Measurements from ENCODE around the gene SNORC. TPM values are rescaled to one million over a fixed set of nuclear protein-coding genes. Genes with fewer than 3 reads are reported as not detected.

SNORC gene
- total RNA-seq, 6 experiments from 2014 or later: 0.55 to 1.2 (median 0.67) TPM

- H3K4me1 Mint-ChIP-seq (ENCODE audit: low read depth): no peaks in the 10 kb centered on the region
- H3K27ac Mint-ChIP-seq: no peak overlapping the region
- no peaks in the 10 kb centered on the region for H3K9me3 Mint-ChIP-seq
- peaks cover 59% of the 10 kb centered on the region for H3K27me3 Mint-ChIP-seq (ENCODE audit: insufficient read depth)
- no peak for TF ChIP-seq CTCF (IDR thresholded peaks at IDR 0.05)
- no peaks in the 10 kb centered on the region; the same call in 1 of the 2 replicates for H3K36me3 Mint-ChIP-seq (ENCODE audit: low read depth)
- peak overlapping the region; percentile 34; the same call in 1 of the 2 replicates for H3K4me3 Mint-ChIP-seq
- no peak for DNase-seq
Measured at GRCh38 chr2:232926431-232926939, 56.4 kb downstream of the SNORC start.

DNA sequence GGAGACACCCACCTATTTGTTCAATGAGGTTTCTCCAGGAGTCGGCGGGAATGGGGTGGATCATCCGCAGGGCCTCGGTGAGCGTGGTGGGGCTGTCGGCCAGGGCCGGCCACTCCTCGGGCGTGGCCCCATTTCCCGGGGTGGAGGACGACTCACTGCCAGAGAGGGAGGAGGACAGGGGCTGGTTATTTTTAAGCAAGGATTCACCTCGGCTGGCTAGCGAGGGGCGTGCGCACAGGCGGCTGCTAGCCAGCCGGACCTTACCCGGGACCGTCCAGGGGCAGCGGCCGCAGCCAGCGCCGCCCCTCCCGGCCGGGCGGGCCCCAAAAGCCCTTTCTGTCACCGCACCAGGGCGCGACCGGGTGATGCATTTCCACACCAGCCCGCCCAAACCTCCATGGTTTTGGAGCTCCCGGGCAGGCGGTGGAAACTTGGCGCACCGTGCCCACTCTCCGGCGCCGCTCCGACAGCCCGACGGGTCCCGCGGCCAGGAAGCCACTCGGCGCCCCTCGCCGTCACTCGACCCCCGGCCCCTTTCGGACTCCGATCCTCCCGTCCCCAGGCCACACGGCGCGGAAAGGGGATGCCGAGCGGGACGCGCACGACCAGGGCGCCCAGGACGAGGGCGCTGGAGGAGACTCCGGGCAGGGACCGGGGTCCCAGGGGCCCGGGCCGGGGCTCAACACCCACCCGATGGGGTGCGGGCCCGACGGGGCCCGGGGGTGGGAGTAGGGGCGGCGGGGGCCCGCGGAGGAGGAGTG, 57.1 kb downstream of the SNORC start:
- peaks cover 56% of the 10 kb centered on the region for H3K27me3 Mint-ChIP-seq (ENCODE audit: insufficient read depth)
- H3K4me3 Mint-ChIP-seq: peak overlapping the region; percentile 34; the same call in 1 of the 2 replicates
- no peaks in the 10 kb centered on the region for H3K4me1 Mint-ChIP-seq (ENCODE audit: low read depth)

GRCh38 chr2:232927793-232928550, 57.9 kb downstream of the SNORC start:
- H3K4me3 Mint-ChIP-seq: no peak overlapping the region
- TF ChIP-seq CTCF (IDR thresholded peaks at IDR 0.05): no peak
- no peak overlapping the region for H3K27ac Mint-ChIP-seq
- no peaks in the 10 kb centered on the region for H3K9me3 Mint-ChIP-seq
- H3K36me3 Mint-ChIP-seq (ENCODE audit: low read depth): no peaks in the 10 kb centered on the region; the same call in 1 of the 2 replicates
- DNase-seq: no peak
- H3K4me1 Mint-ChIP-seq (ENCODE audit: low read depth): no peaks in the 10 kb centered on the region
- peaks cover 56% of the 10 kb centered on the region for H3K27me3 Mint-ChIP-seq (ENCODE audit: insufficient read depth)

More for the DNA sequence above, 57.1 kb downstream of the SNORC start:
- Mint-ChIP-seq H3K9me3 (no peaks in the 10 kb centered on the region), H3K27ac (no peak overlapping the region), H3K36me3 (ENCODE audit: low read depth) (no peaks in the 10 kb centered on the region; the same call in 1 of the 2 replicates)
- DNase-seq: no peak
- no peak for TF ChIP-seq CTCF (IDR thresholded peaks at IDR 0.05)

Other genes with a start within 250 kb of the SNORC start
- 1 to 10 TPM; 2.0 to 3.4 (median 2.9) TPM for gene EFHD1, start 236.7 kb upstream of the SNORC start, total RNA-seq (2021; fragmentation: NEBNext Ultra II Directional; extraction: Animal tissue kit (Norgen Biotek cat#: 25700))
- gene GIGYF2, start 172.9 kb upstream of the SNORC start, total RNA-seq (2021; fragmentation: NEBNext Ultra II Directional; extraction: Animal tissue kit (Norgen Biotek cat#: 25700)): 10 to 100 TPM; 36.9 to 44.6 (median 42.3) TPM
- not detected for gene KCNJ13, start 93.7 kb upstream of the SNORC start, total RNA-seq (2021; fragmentation: NEBNext Ultra II Directional; extraction: Animal tissue kit (Norgen Biotek cat#: 25700))
- under 1 TPM in 3 of 6 experiments, not detected in 3; 0.20 to 0.36 (median 0.28) TPM for gene NGEF, start 143.0 kb downstream of the SNORC start, total RNA-seq (2021; fragmentation: NEBNext Ultra II Directional; extraction: Animal tissue kit (Norgen Biotek cat#: 25700))
- gene NEU2, start 162.4 kb downstream of the SNORC start, total RNA-seq (2021; fragmentation: NEBNext Ultra II Directional; extraction: Animal tissue kit (Norgen Biotek cat#: 25700)): not detected
- gene INPP5D, start 190.1 kb downstream of the SNORC start, total RNA-seq (2021; fragmentation: NEBNext Ultra II Directional; extraction: Animal tissue kit (Norgen Biotek cat#: 25700)): under 1 TPM in 5 of 6 experiments, not detected in 1; 0.19 to 0.66 (median 0.43) TPM

All from HFFc6 (cell line).